Measurements from ENCODE around the gene PTPRN2. TPM values are rescaled to one million over a fixed set of nuclear protein-coding genes. Genes with fewer than 3 reads are reported as not detected.

PTPRN2 gene
- total and polyA plus RNA-seq, 9 of the 15 experiments (the other 6 are each of a cell fraction or from before 2014, with no cell fraction given): not detected

DNA sequence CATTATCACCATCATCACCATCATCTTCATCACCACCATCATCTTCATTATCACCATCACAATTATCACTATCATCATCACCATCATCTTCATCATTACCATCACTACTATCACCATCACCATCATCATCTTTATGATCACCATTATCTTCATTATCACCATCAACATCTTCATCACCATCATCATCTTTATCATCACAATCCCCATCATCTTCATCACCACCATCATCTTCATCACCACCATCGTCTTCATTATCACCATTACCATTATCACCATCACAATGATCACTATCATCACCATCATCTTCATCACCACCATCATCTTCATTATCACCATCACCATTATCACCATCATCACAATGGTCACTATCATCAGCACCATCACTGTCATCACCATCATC is 621.1 kb downstream of the PTPRN2 start (continued):
- TF ChIP-seq PCBP2 (IDR thresholded peaks at IDR 0.05; ENCODE audit: low read depth, low read length, poor library complexity, severe bottlenecking): no peak
- no peak for TF ChIP-seq JUND (IDR thresholded peaks at IDR 0.05; ENCODE audit: borderline replicate concordance, low read depth, low read length)
- no peak for TF ChIP-seq JUND (tag; IDR thresholded peaks at IDR 0.05; ENCODE audit: borderline replicate concordance, low read depth, low read length)
- no peak for TF ChIP-seq SRSF1 (IDR thresholded peaks at IDR 0.05; ENCODE audit: low read depth, low read length)
- TF ChIP-seq ZMIZ1 (IDR thresholded peaks at IDR 0.05; ENCODE audit: low read depth in 2 of 2, low read length in 2 of 2): no peak
- no peak for TF ChIP-seq CHD2 (IDR thresholded peaks at IDR 0.05; ENCODE audit: low read depth, low read length)
- no peak for TF ChIP-seq TGIF2 (CRISPR knock-in tag; IDR thresholded peaks at IDR 0.05)
- TF ChIP-seq RBFOX2 (IDR thresholded peaks at IDR 0.05; ENCODE audit: low read depth, low read length): no peak
- no peak for TF ChIP-seq ZNF551 (CRISPR knock-in tag; IDR thresholded peaks at IDR 0.05)
- no peak for TF ChIP-seq ERF (CRISPR knock-in tag; IDR thresholded peaks at IDR 0.05)
- TF ChIP-seq BCLAF1 (IDR thresholded peaks at IDR 0.05; ENCODE audit: borderline replicate concordance in 1 of 2, control insufficient read depth in 1 of 2, low read depth in 2 of 2, low read length in 1 of 2): 0 out of 4 replicates have a peak, but pooled peaks of 1 of the 2 experiments have one; percentile 40
- no peak for TF ChIP-seq ZNF696 (CRISPR knock-in tag; conservative IDR thresholded peaks at IDR 0.05)
- TF ChIP-seq MTA1 (IDR thresholded peaks at IDR 0.05; ENCODE audit: borderline replicate concordance): 0 out of 2 replicates have a peak, but pooled peaks have one; percentile 48
- TF ChIP-seq, protein P1, sequence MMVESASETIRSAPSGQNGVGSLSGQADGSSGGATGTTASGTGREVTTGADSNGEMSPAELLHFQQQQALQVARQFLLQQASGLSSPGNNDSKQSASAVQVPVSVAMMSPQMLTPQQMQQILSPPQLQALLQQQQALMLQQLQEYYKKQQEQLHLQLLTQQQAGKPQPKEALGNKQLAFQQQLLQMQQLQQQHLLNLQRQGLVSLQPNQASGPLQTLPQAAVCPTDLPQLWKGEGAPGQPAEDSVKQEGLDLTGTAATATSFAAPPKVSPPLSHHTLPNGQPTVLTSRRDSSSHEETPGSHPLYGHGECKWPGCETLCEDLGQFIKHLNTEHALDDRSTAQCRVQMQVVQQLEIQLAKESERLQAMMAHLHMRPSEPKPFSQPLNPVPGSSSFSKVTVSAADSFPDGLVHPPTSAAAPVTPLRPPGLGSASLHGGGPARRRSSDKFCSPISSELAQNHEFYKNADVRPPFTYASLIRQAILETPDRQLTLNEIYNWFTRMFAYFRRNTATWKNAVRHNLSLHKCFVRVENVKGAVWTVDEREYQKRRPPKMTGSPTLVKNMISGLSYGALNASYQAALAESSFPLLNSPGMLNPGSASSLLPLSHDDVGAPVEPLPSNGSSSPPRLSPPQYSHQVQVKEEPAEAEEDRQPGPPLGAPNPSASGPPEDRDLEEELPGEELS (CRISPR knock-in tag; IDR thresholded peaks at IDR 0.05; ENCODE audit: borderline replicate concordance): no peak
- no peak for TF ChIP-seq ZNF212 (CRISPR knock-in tag; IDR thresholded peaks at IDR 0.05)
